Measurements from ENCODE around the gene FNDC3A.
"Not testable (repeated sequence)": the region's sequence is repeated elsewhere in the genome, so short reads cannot be mapped to it uniquely, and the experiment has no call there.

FNDC3A gene

DNA sequence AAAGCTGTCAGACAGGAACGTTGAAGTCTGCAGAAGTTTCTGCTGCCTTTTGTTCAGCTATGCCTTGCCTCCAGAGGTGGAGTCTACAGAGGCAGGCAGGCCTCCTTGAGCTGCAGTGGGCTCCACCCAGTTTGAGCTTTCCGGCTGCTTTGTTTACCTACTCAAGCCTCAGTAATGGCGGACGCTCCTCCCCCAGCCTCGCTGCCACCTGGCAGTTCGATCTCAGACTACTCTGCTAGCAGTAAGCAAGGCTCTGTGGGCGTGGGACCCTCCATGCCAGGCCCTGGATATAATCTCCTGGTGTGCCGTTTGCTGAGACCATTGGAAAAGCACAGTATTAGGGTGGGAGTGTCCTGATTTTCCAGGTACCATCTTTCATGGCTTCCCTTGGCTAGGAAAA lies 187.4 kb downstream of the FNDC3A start:
- not testable (repeated sequence) for DNase-seq

DNA sequence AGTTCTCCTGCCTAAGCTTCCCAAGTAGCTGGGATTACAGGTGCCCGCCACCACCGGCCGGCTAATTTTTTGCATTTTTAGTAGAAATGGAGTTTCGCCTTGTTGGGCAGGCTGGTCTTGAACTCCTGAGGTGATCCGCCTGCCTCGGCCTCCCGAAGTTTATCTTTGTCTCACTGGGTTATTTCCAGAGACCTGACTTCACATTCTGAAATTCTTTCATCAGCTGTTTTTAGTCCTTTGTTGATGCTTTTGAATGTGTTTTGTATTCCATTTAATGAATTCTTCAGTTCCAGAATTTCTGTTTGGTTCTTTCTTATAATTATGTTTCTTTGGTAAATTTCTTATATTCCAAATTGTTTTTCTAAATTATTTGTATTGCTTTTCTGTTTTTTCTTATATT lies 189.0 kb downstream of the FNDC3A start:
- DNase-seq, result no peak

DNA sequence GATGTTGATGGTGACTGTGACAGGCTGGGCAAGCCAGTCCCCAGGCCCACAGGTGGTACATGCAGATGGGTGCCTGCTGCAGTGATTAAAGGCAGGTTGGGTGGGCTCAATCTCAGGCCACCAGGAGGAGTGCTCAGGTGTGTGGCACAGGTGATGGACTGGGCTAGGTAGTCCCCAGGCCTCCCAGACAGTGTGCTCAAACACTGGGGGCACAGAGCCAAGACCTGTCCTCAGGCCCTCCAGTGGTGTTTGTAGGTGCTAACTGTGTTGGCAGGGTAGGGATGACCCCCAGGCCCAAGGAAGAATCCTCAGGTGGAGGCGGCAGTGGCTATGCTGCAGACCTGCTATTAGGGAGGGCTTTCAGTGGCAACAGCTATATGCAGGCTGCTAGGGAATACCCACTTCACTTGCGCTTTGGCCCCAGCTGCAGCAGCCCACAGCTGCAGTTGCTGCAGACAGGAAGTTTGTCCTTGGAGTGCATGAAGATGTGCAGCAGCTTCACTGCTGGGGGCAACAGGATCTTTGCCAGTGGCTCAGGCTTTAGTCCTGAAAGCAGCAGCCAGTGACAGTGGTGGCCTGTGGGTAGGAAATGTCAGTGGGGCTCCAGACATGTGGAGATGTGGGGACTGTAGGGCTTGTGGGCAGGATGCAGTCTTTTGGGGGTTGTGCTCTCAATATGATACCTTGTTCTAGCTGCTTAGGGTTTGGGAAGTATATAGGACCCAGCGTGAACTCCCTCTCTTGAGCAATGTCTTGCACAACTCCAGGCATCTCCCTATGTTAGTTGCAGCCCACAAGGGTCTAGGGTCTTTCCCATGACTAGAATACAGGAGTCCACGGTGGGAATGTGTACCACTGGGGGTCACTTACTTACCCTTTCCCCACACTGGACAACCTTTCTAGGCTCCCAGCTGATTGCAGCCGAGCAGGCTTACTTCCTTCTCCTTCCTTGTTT lies 190.4 kb downstream of the FNDC3A start:
- no peak for DNase-seq

DNA sequence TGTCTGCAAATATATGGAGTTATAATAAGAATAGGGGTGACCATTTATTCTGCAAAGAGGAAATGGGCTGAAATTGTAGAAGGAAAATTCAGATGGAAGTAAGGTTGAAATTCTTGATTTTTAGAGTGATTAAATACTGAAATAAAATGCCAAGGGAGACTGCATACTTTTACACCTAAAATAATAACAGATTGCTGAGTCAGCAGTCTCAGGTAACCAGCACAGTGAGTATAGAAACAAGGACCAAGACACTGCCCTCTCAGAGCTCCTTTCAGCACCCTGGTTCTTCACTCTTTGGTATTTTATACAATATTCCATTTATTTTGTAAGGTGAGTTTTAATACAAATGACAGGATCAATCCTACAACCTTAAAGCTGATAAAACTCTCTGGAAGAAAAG lies 195.6 kb downstream of the FNDC3A start:
- no peak for DNase-seq

DNA sequence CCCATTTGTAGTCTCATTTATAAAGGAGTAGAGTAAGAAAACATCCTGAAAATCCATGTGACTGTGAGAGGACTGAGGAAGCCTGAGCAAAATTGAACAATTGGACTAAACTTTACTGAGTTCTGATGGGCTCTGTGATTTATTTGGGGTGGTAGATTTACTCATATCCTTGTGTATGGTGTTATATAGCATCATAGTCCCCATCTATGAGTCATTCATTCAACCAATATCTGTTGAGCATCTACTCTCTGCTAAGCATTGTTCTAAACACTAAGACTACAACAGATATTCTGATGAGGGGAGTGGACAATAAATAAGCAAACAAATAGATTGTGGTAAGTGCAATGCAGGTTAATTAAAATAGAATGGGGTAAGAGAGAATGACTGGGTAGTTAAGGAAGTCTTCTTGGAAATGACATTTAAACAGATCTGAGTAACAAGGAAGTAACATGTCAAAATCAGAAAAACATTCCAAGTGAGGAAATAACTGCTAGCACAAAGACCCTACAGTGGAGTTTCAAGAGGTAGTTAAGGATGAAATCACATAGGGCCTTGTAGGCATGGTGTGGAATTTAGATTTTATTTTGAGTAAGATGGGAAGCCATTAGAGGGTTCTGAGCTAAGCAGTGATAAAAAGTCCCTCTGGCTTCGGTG lies 208.1 kb downstream of the FNDC3A start:
- no peak for DNase-seq

DNA sequence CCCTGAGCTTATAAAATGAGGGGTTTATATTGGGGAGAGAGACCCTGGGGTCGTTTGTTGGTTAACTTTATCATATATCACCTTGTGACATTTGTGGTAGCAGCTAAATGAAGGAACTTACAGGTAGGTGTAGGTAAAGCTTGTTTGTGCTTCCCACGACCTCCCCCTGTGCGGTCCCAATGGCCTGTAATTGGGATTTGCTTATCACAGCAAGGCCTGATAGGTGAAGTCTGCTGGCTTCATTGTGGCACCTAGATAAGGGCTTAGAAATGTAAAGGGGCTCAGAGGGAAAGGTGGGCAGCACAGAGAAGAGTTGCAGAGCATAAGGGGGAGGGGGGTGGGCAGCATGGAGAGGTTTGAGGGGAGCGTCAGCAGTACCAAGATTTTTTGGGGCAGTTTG lies 208.9 kb downstream of the FNDC3A start:
- no peak for DNase-seq

DNA sequence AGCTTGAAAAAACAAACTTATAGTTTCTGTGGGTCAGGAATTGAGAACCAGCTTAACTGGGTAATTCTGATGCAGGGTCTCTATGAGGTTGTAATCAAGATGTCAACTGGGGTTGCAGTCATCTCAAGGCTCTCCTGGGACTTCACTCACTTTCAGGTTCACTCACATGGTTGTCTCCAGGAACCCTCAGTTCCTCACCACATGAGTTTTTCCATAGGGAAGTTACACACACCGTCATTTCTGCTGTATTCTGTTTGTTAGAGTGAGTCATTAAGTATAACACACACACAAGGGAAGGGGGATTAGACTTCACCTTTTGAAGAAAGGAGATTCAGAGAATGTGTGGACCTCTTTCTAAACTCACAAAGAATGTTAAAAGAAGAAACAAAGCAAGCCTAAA lies 209.6 kb downstream of the FNDC3A start:
- no peak for DNase-seq

DNA sequence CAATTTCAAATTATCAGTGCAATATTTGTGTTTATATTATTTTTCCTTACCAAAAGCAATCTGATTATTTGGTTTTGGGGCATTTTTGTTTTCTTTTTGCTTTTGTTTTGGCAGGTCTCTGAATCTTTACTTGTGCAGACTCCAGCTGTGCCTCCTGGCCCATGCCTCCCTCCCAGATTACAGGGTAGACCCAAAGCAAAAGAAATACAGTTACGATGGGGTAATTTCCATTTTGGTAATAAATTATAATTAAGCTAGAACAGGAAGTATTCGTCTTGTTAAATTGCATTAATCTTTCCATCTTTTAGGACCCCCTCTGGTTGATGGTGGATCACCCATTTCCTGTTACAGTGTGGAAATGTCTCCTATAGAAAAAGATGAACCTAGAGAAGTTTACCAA lies 215.2 kb downstream of the FNDC3A start:
- DNase-seq, result no peak

DNA sequence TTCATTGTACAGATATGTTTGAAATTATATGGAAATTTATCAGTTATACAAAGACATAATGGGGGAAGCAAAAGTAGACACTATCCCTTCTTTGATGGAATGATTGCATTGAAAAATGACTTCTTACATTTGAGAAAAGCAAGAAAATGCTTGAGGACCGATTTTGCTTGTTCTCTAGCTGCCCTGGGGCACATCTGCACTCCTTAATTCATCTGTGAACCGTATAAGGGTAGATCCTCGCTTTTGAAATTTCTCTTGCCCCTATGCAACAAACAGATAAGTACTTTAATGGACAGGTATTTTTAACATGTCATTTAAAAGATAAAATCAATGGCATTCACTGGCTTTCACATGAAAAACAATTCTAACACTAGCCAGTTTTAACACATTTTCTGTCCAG lies 230.9 kb downstream of the FNDC3A start:
- DNase-seq, result no peak

DNA sequence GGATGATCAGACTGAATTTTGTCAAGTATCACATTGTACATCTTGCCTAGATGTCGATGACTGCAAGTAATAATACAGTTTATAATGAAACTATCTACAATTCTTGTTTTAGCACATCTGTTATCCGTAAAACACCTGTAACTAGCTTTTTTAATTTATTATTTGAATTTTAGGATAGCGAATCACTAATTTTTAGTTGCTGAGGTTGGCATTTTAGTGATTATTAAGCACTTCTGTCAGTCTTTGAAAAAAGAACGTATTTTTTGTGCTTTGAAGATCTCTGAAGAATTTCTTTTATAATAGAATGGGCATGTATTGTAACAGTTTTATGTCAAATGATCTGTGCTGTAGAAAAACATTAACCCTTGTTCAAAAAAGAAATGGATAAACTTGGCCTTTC lies 232.9 kb downstream of the FNDC3A start:
- no peak for DNase-seq

DNA sequence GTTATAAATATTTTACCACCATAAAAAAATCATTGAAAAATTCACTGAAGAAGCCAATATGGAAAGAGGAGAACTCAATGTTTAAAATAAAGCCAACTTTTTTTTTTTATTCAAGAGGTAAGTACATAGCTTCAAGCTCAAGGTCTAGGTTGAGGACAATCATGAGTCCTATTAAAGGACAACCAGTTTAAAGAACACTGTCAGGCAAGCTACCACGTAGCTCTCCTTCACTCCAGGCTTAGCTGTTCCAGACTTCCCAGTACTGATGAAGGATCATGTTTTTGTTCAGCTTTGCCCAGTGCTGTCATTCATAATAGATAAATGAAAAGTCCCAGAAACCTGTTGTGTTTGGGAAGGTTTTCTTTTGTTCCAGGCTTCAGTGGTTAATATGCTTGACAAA lies 234.4 kb downstream of the FNDC3A start:
- no peak for DNase-seq

DNA sequence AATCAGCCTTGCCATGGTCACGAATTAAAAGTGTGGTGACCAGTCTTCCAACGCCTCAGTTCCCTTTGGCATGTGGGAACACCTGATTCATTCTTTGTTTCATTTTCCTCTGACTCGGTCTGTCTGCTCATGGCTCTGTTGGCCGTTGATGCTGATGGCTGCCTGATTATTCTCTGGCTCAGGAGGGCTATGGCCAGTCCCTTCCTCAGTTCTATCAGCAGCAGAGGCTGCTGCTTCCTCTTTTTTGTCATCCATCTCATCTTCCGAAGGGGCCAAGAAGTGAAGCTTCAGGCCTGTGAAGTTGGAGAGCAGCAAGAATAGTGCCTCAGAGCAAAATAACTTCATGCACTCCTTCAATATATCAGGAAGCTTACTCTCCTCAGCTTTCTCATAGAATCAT lies 235.0 kb downstream of the FNDC3A start:
- DNase-seq, result no peak

DNA sequence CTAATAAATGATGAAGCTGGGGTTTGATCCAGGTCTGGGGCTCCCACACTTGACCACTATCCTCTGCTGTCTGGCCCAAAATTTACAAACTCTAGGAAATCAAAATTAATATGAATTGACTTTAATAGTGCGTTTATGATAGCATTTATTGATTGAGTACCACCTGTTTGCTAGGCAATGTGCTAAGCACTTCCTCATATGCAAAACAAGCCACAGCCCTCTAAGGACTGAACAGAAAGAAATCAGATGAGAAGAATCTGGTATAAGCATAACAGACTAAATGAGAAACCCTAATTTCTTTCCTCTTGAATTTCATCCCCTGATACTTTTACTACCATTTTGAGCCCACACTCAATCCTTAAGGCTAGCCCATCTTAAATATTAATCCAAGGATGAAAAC lies 237.8 kb downstream of the FNDC3A start:
- no peak for DNase-seq

DNA sequence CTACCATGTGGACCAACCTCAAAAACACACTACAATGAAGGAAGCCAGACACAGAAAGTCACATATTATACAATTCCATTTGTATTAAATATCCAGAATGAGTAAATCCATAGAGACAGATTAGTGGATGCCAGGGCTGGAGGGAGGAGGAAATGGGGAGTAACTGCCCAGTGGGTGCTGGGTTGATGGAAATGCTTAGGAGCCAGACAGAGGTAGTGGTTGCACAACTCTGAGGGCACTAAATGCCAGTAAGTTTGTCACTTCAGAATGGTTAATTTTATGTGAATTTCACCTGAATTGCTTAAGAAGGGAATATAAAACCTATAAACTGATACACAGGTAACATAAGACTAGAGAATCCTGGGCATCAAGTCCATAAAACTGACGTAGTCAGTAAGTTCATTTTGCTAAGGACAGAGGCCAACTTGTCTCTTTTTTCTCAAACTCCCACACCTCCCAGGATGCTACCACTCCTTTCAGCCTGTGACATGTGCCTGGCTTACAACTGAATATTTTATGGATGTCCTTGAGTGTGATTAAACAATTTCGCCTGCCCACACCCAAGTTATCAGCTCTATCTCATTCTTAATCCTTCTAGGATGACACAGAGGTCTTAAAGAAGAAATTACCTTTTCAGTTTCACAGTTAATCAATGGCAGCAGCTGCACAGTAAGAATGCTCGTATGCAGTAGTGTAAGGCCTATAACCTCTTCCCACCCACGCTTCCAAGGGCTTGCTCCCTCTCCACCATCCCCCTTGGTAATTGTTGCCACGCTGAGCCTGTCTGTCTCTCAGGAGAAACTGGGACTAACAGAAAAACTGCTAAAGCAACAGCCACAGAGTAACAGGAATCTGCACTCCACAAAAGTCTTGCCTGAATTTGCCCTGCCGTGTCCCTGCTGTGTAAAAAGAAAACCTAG lies 238.5 kb downstream of the FNDC3A start:
- DNase-seq, result no peak

DNA sequence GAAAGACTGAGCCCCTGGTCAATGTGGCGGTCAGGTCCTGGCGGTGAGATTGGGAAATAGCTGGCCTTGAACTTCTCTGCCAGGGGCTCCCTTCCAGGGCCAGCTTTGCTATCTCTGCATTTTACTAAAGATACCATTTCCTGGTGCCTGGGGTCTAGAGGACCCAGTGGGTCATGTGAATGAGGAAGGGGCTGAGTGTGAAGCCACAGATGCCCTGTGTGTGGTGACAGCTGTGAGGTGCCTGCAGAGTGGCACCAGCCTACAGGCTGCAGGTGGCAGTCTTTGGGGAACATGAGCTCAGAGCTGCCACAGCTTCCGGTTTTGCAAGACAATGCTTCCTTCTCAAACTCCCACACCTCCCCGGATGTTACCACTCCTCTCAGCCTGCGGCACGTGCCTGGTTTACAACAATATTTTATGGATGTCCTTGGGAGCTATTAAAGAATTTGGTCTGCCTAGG lies 239.2 kb downstream of the FNDC3A start:
- no peak for DNase-seq

DNA sequence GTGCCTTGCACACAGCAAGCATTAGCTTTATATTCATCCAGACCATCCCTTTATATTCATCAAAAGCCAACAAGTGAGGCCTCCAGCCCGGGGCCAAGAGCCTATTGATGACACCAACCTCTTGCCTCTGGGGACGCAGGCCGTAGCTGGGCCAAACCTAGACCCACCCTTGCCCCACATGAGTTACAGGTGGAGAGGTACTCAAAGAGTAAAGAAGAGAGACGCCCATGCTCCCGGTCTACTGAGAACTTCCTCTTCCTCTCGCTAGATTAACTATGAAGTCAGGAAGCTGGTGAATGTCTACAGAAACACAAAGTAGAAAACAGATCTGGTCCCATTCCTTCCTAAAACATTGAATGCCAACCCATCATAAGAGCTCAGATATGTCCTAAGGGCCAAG lies 240.6 kb downstream of the FNDC3A start:
- DNase-seq, result no peak

DNA sequence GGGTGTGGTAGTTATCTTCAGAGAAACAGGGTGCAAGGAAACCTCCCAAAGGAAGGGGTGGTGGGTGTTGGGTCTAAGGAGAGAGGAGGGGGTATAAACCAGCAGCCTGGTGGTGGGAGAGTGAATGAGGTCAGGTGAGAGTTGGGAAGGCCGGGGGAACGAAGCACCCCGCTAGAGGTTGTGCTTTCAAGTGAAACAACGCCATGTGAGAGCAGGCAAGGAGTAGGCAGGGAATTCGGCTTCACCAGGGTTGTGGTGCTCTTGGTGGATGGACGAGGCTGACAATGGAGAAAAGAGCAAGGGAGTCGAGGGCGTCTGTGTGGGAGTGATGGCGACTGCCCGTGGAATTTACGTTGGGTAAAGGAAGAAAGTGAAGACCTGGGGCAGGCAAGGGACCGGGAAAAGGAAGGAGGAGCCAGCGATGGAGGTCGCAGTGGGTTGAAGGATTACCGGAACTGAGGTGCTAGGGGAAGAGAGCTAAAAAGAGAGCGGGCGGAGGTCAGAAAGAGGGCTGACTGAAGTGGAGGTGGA lies 242.3 kb downstream of the FNDC3A start:
- no peak for DNase-seq

DNA sequence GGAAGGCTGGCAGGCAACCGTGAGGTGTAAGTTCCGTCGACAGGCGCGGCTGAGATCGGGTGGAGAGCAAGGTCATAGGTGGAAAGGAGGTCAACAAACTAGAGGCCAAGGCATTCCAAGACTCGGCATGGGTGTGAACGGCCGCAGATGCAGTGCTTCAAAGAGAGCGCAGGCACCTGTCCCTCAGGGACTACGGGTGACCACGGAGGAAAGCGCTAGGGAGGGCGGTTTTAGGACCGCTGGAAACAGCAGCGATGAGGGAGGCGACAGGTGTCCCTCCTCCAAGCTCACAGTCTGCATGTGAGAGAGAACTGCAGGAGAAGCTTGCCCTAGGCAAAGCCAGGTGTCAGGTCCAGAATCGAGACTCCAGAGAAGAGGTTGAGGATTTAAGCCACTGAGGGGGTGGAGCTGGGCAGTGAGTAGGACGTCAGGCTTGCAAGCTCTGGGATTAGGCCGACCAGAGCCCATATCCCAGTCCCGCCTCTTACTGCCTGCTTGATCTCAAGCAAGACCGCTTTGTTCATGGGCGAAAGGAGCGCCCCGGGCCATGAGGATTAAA lies 242.9 kb downstream of the FNDC3A start:
- no peak for DNase-seq

DNA sequence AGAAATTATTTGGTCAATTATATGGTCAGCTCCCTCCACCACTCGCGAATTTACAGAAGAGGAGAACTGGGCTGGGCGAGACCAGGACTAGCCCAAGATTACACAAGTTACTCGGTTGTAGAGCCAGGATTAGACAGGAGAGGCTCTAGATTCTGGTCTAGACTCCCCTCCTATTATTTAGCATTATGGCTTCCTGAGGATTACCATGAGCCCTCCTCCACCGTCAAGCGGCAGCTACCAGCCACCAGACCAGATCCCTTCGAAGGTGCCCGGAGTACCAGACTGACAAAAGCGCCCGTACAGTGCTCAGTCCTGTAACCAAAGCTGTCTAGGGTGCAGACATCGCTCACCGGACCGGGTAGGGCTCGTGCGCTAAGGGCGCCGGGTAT lies 243.9 kb downstream of the FNDC3A start:
- DNase-seq, result no peak

DNA sequence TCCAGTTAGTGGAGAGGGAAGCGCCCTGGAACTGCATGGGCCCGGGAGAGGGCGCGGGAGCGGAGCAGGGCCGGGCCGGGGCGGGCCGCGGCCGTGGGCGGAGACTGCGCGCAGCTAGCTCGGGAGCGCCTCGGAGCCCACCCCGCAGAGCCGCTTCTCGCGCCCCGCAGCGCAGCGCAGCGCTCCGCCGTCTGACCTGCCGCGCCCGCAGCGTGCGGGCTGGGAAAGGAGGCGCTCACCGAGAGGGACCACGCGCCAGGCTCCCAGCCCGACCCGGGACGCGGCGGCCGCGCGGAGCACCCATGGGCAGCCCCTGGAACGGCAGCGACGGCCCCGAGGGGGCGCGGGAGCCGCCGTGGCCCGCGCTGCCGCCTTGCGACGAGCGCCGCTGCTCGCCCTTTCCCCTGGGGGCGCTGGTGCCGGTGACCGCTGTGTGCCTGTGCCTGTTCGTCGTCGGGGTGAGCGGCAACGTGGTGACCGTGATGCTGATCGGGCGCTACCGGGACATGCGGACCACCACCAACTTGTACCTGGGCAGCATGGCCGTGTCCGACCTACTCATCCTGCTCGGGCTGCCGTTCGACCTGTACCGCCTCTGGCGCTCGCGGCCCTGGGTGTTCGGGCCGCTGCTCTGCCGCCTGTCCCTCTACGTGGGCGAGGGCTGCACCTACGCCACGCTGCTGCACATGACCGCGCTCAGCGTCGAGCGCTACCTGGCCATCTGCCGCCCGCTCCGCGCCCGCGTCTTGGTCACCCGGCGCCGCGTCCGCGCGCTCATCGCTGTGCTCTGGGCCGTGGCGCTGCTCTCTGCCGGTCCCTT lies 244.5 kb downstream of the FNDC3A start, which contains the start of gene MLNR:
Gene MLNR, plus strand, starts transcription at position 303 of the 820 bp plus-strand sequence. Its CDS starts 0 bp downstream, at position 303.
- no peak for DNase-seq

DNA sequence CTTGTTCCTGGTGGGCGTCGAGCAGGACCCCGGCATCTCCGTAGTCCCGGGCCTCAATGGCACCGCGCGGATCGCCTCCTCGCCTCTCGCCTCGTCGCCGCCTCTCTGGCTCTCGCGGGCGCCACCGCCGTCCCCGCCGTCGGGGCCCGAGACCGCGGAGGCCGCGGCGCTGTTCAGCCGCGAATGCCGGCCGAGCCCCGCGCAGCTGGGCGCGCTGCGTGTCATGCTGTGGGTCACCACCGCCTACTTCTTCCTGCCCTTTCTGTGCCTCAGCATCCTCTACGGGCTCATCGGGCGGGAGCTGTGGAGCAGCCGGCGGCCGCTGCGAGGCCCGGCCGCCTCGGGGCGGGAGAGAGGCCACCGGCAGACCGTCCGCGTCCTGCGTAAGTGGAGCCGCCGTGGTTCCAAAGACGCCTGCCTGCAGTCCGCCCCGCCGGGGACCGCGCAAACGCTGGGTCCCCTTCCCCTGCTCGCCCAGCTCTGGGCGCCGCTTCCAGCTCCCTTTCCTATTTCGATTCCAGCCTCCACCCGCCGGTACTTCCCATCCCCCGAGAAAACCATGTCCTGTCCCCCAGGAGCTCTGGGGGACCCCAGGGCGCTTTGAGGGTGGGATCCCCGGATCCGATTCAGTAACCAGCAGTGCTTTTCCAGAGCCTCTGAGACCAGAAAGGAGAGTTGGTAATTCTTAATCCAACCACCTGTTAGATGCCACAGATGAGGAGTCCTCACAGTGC lies 245.3 kb downstream of the FNDC3A start:
- no peak for DNase-seq

Measured in cerebellar nuclear complex (tissue), 1 donor.